COR-L47 (cell line): Measurements from ENCODE around the gene OR10R2.
"Not testable (repeated sequence)": the region's sequence is repeated elsewhere in the genome, so short reads cannot be mapped to it uniquely, and the experiment has no call there.

Source experiments
- DNase-seq: peaks from one replicate; lab custom pipeline; 2025; lab: John Stamatoyannopoulos, UW

OR10R2 gene

DNA sequence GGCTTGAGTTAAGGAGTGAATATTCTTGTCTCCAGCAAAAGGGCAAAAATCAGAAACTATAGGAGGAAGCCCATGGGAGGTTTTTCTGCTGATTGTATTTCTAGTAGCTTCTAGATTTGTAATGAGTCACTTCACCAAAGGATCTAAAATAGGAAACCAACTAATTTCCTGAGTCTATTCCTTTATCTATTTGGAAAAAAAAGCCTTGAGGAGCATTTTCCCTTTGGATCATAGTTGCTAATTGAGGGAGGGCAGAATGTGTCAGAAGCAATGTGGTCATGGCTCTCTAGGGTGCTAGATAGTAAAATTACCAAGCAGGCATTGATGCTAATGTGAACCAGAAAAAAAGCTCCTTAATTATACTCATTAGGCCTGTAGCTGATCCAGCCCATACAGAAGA is at the start of gene OR10R2:
Gene OR10R2 (plus strand): TSS at position 301 of the 400 bp plus-strand sequence. CDS start 106 bp downstream, outside the sequence.
- DNase-seq, result no peak

DNA sequence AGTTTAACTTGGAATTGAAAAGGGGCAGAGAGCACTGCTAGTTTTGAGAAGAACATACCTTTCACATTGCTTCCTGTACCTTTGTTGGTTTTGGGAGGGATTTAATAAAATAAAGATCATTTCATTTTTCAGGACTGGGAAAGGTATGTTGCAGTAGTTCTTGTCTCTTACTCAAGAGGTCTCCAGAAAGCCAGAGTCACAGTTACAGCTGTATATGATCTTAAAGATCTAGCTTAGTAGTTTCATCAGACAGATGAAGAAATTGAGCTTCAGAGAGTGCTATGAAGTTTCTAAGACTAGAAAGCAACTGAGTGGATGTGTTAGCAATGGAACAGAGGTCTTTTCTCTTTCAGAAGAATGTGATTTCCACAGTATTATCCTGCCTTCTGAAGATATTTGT is 47.0 kb upstream of the OR10R2 start:
- DNase-seq, result no peak

DNA sequence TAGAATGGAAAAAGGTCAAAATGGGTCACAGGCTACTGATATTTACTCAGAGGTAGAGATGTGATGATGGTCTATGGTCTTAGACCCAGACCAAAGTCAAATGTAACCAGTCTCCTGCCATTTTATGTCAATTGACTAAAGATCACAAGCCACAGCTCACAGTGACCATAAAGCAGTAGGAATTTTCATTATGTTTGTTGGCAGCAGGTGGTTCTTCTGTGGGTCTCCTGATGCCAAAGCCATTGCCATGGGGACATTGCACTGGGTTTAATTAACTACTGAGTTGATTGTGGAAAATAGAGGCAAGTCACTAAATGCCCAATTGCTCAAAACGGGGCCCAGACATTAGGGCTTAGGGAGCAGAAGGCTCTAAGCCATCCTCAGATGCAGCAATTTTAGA is 45.9 kb upstream of the OR10R2 start, which contains the start of gene OR10K2:
Gene OR10K2 (minus strand): TSS at position 101 of the 400 bp plus-strand sequence. CDS start 5,371 bp downstream, outside the sequence.
- DNase-seq, result no peak

DNA sequence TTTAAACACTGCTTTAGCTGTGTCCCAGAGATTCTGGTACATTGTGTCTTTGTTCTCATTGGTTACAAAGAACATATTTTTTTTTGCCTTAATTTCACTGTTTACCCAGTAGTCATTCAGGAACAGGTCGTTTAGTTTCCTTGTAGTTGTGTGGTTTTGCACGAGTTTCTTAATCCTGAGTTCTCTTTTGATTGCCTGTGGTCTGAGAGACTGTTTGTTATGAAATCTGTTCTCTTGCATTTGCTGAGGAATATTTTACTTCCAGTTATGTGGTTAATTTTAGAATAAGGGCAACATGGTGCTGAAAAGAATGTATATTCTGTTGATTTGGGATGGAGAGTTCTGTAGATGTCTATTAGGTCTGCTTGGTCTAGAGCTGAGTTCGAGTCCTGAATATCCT is 41.9 kb upstream of the OR10R2 start:
- DNase-seq, result not testable (repeated sequence)

- DNase-seq, result no peak
Observed at GRCh38 chr1:158434741-158435140, 37.3 kb upstream of the OR10R2 start.

GRCh38 chr1:158445376-158445775 is 26.6 kb upstream of the OR10R2 start:
- DNase-seq, result no peak

DNA sequence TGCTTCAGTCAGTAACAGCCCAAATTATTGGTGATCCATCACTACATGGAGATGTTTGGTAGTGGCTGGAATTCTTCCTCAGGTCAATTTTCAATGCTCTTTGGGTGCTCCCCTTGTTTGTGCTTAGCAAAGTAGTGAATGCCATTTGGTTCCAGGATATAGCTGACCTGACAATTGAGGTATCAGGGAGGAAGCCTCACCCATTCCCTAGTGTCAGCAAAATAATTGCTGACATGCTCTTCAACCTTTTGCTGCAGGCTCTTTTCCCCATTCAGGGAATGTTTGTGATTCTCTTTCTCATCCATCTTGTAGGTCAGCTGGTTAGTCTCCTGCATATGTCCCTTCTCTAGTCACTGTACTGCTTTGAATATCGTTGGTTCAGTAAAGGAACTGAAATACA is 17.5 kb upstream of the OR10R2 start:
- DNase-seq, result no peak

GRCh38 chr1:158457246-158457645 is 14.8 kb upstream of the OR10R2 start:
- DNase-seq, result no peak

DNA sequence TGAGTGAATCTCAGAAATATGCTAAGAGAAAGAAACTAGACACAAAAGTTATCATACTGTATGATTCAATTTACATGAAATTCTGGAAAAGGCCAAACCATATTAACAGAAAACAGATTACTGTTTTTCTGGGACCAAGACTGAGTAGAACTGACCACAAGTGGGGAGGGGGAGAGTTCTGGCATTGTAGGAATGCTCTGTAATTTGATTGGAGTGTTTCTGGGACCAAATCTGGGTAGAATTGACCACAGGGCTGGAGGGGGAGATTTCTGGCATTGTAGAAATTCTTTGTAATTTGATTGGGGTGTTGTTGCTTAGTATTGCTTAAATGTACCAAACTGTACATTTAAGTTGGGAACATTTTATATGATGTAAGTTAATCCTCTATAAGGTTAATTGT is 13.8 kb upstream of the OR10R2 start:
- no peak for DNase-seq

DNA sequence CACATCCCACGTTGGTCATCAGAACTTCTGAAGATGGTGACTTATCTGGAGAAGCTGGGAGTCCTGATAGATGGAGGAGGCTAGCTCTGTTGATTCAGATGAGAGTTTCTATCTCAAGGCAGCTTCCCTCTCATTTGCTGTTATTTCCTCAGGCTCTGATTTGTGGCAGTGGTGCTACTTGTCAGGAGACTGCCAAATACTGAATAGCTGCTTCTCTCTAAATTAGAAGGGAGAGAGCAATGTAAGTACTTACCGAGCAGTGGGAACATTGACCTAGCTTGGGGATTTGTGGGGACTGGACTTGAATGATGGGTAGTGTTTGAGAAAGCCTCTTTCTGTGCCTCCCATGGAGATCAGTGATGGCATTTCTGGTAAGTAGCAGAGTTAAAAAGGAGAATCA is 10.5 kb upstream of the OR10R2 start, which contains the start of gene OR10K1:
Gene OR10K1 (plus strand): TSS at position 301 of the 400 bp plus-strand sequence. CDS start 3,728 bp downstream, outside the sequence.
- no peak for DNase-seq

- DNase-seq, result peak; percentile 61
Observed at GRCh38 chr1:158485455-158485854, 13.4 kb downstream of the OR10R2 start.

GRCh38 chr1:158491316-158491715 is 19.3 kb downstream of the OR10R2 start:
- no peak for DNase-seq

GRCh38 chr1:158493054-158493453 is 21.0 kb downstream of the OR10R2 start:
- DNase-seq, result no peak

GRCh38 chr1:158494796-158495195 is 22.8 kb downstream of the OR10R2 start:
- DNase-seq, result no peak

DNA sequence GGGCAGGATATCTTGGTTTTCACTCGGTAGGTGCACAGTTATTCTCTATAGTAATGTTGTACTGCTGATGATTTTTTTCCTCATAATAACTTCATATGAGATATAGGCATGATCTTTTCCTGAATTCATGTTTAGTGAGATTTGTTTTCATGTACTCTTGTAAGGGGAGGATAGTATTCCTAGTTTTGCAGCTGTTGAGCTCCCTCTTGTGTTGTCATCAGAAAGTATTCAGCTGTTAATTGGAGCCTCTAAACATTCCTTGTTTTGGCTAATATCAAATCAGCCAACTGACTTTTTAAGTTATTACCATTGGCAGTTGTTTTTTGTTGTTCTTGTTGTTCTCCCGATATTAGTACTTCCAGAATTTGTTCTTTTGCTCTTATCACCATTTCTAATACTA is 24.4 kb downstream of the OR10R2 start:
- DNase-seq, result no peak

DNA sequence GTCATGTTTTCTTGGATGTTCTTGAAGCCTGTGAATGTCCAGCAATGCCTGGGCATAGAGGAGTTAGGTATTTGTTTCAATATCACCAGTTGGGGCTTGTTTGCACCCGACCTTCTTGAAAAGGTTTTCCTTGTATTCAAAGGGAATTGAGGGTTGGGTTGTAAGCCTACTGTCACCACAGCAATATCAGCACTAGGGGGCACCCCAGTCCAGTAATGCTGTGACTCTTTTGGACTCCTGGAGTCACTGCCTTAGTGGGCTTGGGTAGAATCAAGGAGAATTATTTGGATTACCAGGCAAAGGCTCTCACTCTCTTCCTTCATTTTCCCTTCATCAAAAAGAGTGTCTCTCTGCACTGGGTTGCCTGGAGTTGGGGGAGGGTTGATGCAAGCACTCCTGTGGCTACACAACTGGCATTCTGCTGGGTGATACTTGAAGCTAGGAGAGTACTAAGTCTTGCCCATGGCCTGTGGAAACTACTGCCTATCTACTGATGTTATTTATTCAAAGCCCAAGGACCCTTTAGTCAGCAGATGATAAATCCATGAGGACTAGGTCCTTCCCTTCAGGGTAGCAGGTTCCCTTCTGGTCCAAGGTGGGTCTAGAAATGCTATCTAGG is 34.5 kb downstream of the OR10R2 start:
- DNase-seq, result peak; percentile 10

DNA sequence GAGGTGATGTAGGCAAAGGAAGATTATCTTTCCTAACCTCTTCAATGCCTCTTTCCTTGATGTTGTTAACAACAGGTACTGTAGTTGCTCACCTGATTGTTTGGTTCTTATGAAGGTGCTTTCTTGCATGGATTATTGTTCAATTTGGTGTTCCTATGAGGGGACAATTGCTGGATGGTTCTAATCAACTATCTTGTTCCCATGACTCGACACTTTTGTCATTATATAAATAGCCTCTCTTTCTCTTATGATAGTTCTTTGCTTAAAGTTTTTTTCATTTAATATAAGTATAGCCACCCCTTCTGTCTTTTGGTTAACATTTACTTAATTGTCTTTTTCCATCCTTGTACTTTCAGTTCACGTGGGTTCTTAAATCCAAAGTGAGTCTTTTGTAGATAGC is 35.5 kb downstream of the OR10R2 start:
- DNase-seq, result no peak

- DNase-seq, result peak; percentile 37
Observed at GRCh38 chr1:158509471-158510156, 37.6 kb downstream of the OR10R2 start.

GRCh38 chr1:158516966-158517365 is 44.9 kb downstream of the OR10R2 start:
- no peak for DNase-seq

DNA sequence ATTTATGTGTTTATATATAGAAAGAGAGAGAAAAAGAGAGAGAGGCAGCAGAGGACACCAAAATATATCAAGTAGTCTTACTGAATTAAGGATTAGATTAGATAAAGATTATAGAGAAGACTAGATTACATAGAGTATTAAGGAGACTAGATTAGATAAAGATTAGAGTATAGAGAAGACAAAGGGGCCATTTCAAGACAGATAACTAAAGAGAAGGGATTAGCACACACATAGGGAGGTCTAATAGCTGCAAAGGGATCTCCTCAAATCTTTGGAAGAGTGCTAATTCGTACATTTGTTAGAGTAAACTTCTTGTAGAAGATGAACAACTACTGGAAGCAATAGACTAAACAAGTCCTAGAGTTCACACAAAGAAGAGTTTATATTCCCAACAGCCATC is 48.0 kb downstream of the OR10R2 start:
- DNase-seq, result no peak

- DNase-seq, result no peak
Observed at GRCh38 chr1:158520955-158521665, 49.1 kb downstream of the OR10R2 start.

DNA sequence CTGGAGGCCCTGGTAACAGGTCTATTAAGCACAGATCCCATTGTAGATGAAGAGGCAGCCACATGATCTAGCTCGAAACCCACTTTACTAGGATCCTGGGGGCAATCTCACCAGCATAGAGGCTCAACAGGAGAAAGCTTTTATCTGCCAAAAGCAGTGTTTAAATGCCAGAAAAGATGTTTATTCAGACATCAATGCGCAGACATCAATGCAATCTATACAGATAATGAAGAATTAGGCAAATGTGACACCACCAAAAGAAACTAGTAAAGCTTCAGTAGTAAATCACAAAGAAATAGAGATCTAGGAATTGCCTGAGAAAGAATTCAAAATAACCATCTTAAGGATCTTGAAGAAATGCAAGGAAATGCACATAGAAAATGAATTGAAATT is 49.6 kb downstream of the OR10R2 start:
- DNase-seq, result no peak
